Neural progenitor cell (in vitro differentiated cells): ENCODE measurements around the gene MIB1.

ENCODE experiments used
- EZH2 ChIP-seq: fragments of 200-600 bp; sonication (generic); IDR thresholded peaks from 2 replicates; pipeline ENCODE4 v1.6.1; 2017; ENCODE audit warnings: antibody characterized with exemption, mild to moderate bottlenecking, moderate library complexity
- EZH2phosphoT487 ChIP-seq: fragments of 200-600 bp; sonication (generic); IDR thresholded peaks from 2 replicates; pipeline ENCODE4 v1.6.1; 2017; ENCODE audit warnings: antibody characterized with exemption
- TF ChIP-seq, protein P1 (sequence below): fragments of 200-600 bp; sonication (generic); IDR thresholded peaks from 2 replicates; pipeline ENCODE4 v1.5.1; 2017; ENCODE audit warnings: antibody characterized with exemption, mild to moderate bottlenecking

DNA sequence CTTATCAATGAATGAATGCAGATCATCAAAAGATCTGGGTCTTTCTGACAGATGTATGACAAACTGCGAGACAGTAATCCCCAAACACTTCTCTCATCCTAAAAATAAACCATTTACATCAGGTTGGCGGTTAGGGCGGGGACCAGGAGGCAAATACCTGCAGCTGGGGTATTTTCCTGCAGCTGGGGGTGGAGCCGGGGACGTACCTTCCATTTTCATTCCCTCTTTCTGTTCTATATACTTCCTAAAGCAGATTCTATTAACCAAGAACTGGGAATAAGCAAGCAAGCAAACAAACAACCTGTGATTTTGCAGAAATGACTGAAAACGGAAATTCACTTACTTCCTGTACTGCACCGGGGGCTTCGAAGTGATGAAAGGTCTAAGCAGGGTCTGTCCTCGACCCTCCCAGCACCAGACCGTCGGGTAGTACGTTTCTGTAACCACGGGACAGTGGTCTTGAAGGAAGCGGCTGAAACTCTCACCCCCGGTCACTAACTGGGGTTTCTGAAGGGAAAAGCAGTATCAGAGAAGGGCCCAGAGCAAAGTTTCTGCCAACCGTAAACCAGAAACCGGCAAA, 37.3 kb upstream of the MIB1 start:
- TF ChIP-seq, protein P1, sequence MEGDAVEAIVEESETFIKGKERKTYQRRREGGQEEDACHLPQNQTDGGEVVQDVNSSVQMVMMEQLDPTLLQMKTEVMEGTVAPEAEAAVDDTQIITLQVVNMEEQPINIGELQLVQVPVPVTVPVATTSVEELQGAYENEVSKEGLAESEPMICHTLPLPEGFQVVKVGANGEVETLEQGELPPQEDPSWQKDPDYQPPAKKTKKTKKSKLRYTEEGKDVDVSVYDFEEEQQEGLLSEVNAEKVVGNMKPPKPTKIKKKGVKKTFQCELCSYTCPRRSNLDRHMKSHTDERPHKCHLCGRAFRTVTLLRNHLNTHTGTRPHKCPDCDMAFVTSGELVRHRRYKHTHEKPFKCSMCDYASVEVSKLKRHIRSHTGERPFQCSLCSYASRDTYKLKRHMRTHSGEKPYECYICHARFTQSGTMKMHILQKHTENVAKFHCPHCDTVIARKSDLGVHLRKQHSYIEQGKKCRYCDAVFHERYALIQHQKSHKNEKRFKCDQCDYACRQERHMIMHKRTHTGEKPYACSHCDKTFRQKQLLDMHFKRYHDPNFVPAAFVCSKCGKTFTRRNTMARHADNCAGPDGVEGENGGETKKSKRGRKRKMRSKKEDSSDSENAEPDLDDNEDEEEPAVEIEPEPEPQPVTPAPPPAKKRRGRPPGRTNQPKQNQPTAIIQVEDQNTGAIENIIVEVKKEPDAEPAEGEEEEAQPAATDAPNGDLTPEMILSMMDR: no peak
- no peak for TF ChIP-seq EZH2
- no peak for TF ChIP-seq EZH2phosphoT487
